Esophagus squamous epithelium (tissue), 4 donors: ENCODE measurements around the gene MTA3.

ENCODE experiments used
- POLR2A ChIP-seq, 4 donors: fragments of 450-650 bp; IDR thresholded peaks; one replicate each; pipeline ENCODE4 v1.6.1; 2017; ENCODE audit warnings: antibody characterized with exemption in 4 of 4, mild to moderate bottlenecking in 4 of 4, moderate library complexity in 3 of 4
- TF ChIP-seq, protein P1 (sequence below), 6 experiments: fragments of 450-650 bp in 4 of 6; fragments of 200-600 bp in 2 of 6; sonication (generic) in 2 of 6; IDR thresholded peaks; one replicate each; pipeline ENCODE4 v1.5.1; 2016 to 2019; ENCODE audit warnings: antibody characterized with exemption in 6 of 6, mild to moderate bottlenecking in 4 of 6, moderate library complexity in 4 of 6

DNA sequence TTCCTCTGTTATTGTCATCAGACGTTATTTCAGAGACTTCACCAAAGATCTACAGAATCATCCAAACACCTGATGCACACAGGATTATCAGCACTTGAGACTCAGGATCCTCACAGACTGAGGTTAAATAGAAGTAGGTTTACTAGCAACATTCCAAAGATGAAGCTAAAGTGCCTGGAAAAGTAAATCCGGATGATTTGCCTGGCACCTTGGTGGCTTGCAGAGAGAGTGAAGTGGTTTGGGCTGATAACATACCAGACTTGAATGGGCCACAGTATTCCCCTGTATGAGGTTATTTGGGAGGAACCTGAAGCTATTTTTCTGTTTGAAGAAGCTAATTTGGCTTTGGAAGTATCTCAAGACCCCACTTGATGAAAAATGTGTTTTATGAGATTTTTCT lies 144.5 kb downstream of the MTA3 start:
- TF ChIP-seq POLR2A (IDR thresholded peaks at IDR 0.05), result no peak
- TF ChIP-seq, protein P1, sequence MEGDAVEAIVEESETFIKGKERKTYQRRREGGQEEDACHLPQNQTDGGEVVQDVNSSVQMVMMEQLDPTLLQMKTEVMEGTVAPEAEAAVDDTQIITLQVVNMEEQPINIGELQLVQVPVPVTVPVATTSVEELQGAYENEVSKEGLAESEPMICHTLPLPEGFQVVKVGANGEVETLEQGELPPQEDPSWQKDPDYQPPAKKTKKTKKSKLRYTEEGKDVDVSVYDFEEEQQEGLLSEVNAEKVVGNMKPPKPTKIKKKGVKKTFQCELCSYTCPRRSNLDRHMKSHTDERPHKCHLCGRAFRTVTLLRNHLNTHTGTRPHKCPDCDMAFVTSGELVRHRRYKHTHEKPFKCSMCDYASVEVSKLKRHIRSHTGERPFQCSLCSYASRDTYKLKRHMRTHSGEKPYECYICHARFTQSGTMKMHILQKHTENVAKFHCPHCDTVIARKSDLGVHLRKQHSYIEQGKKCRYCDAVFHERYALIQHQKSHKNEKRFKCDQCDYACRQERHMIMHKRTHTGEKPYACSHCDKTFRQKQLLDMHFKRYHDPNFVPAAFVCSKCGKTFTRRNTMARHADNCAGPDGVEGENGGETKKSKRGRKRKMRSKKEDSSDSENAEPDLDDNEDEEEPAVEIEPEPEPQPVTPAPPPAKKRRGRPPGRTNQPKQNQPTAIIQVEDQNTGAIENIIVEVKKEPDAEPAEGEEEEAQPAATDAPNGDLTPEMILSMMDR (IDR thresholded peaks at IDR 0.05), result no peak
